Measurements from ENCODE around the gene ZC3H10.

DNA sequence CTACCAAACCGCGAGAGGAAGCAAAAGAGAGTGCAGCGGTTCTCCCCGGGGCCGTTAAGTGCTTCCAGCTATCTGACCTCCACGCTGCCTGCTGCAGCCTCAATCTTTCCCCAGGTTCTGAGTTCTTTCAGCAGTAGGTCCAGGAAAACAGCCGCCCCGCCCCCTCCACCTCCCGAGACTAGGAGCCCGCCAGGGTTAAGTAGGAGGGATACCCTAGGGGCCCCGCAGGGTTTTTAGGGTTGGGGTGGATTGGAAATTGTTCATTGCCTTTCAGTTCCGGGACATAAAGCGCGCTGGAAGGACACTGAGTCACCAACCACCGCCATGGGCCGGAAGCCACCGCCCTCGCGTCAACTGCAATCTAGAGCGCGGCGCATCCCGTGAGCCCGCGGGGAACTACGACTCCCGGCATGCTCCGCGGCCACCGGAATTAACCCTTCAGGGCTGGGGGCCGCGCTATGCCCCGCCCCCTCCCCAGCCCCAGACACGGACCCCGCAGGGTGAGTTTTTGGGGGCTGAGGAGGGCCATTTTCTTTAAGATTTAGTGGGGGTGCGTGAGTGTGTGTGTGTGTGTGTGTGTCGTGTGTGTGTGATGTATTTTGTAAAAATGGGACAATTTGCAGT is 34.2 kb downstream of the ZC3H10 start, which contains the start of gene MYL6B:
- no peak for TF ChIP-seq RAD21 (IDR thresholded peaks at IDR 0.05 in 1 of 2, conservative IDR thresholded peaks at IDR 0.05 in 1 of 2; ENCODE audit: low read depth in 2 of 2, low read length in 2 of 2)
- TF ChIP-seq PHF8 (conservative IDR thresholded peaks at IDR 0.05; ENCODE audit: low read depth, low read length), result peak; percentile 66
- no peak for TF ChIP-seq EGR1 (IDR thresholded peaks at IDR 0.05; ENCODE audit: borderline replicate concordance, low read depth, low read length)
- TF ChIP-seq HDAC2 (IDR thresholded peaks at IDR 0.05; ENCODE audit: borderline replicate concordance in 1 of 2, low read depth in 2 of 2, low read length in 2 of 2), result no peak
- TF ChIP-seq GTF2F1 (IDR thresholded peaks at IDR 0.05; ENCODE audit: borderline replicate concordance, low read depth, low read length), result no peak
- TF ChIP-seq SP2 (IDR thresholded peaks at IDR 0.05; ENCODE audit: low read length), result no peak
- no peak for TF ChIP-seq EZH2 (IDR thresholded peaks at IDR 0.05; ENCODE audit: low read depth, low read length, severe bottlenecking)
- TF ChIP-seq, protein P1, sequence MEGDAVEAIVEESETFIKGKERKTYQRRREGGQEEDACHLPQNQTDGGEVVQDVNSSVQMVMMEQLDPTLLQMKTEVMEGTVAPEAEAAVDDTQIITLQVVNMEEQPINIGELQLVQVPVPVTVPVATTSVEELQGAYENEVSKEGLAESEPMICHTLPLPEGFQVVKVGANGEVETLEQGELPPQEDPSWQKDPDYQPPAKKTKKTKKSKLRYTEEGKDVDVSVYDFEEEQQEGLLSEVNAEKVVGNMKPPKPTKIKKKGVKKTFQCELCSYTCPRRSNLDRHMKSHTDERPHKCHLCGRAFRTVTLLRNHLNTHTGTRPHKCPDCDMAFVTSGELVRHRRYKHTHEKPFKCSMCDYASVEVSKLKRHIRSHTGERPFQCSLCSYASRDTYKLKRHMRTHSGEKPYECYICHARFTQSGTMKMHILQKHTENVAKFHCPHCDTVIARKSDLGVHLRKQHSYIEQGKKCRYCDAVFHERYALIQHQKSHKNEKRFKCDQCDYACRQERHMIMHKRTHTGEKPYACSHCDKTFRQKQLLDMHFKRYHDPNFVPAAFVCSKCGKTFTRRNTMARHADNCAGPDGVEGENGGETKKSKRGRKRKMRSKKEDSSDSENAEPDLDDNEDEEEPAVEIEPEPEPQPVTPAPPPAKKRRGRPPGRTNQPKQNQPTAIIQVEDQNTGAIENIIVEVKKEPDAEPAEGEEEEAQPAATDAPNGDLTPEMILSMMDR (IDR thresholded peaks at IDR 0.05; ENCODE audit: control extremely low read depth in 1 of 3, insufficient read depth in 1 of 3, low read depth in 1 of 3, low read length in 3 of 3), result no peak

Measured in H1 (cell line).